NCI-H1092 (cell line): ENCODE measurements around the gene PNLIPRP3.

Source experiments
- DNase-seq: peaks from one replicate; lab custom pipeline; 2025; lab: John Stamatoyannopoulos, UW

PNLIPRP3 gene

GRCh38 chr10:116450861-116451260 lies 23.2 kb downstream of the PNLIPRP3 start:
- no peak for DNase-seq

DNA sequence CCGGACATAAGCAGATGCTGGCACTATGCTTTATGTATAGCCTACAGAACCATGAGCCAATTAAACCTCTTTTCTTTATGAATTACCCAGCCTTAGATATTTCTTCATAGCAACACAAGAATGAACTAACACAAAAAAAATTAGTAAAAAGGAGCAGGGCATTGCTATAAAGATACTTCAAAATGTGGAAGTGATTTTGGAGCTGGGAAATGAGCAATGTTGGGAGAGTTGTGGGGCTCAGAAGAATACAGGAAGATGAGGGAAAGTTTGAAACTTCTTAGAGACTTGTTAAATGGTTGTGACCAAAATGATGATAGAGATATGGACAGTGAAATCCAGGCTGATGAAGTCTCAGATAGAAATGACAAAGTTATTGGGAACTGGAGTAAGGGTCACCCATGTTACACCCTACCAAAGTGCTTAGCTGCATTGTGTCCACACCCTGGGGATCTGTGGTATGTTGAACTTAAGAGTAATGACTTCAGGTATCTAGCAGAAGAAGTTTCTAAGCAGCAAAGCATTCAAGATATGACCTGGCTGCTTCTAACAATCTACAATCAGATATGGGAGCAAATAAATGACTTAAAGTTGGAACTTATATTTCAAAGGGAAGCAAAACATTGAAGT lies 24.2 kb downstream of the PNLIPRP3 start:
- DNase-seq = no peak

- no peak for DNase-seq
Measured at GRCh38 chr10:116452338-116452720, 24.7 kb downstream of the PNLIPRP3 start.

DNA sequence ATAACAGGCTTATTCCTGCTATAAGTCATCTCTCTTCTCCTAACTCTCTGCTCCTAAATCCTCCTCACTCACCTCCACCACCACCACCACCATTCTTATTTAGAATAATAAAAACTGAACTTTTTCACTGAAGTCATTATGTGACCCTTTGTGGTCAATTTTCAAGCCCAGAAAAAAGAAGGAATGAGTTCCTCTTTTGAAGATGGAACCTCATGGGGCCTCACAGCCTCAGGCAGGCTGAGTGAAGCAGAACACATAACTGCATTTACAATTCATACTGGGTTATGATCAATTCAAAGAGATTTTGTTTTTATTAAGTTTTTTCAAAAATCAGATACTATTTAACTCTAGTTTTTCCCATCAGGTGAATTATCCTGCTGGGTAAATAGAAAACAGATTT lies 29.8 kb downstream of the PNLIPRP3 start:
- no peak for DNase-seq

DNA sequence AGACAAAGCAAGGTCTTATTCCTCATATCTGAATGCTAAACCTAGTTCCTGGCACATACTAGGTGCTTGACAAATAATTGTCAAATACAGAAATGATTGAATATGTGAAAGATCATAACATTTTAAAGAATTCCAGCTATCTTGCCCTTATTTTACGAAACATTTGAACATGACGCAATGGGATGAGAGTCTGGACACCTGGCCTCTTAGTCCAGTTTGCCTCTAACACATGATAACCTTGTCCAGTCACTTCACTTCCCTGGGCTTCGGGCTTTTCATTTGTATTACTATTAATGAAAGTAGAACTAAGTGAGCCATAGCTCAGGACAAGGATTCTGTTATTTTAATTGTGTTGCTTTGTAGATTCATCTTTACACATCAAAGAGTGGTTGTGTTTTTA lies 32.6 kb downstream of the PNLIPRP3 start:
- no peak for DNase-seq

DNA sequence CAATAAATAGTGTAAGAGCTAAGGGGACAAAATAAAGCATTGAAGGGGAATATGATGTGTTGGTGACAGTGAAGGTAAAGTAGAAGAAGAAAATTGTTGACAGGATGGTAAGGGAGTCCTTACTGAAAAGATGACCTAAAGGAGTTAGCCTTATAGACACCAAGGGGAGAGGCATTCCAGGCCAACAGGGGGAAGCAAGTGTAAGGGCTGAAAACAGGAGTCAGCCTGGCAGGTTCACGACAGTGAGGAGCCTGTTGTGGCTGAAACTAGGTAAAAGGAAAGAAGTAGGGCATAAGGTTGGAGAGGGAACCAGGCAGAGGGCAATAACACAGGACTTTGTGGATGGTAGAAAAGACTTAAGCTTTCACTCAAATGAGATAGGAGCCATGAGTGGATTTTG lies 34.0 kb downstream of the PNLIPRP3 start:
- DNase-seq = no peak

- no peak for DNase-seq
Measured at GRCh38 chr10:116464257-116464656, 36.6 kb downstream of the PNLIPRP3 start.

DNA sequence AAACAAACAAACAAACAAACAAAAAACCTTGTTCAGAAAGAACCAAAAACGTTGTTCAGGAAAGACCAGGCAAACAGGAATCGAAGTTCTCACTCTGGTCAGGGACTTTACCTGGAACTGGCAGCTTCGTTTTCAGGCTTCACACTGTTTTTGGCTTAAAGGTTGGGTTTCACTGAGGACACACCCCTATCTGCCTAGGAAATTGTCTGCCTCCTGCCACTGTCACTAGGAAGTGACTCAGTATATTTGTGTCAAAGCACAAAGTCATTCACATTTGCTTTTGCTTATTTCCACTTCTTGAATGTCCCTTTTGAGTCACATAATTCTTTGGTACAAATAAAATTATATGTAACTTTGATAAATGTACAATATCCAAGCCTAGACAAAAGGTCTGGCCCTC lies 37.9 kb downstream of the PNLIPRP3 start:
- DNase-seq = no peak

DNA sequence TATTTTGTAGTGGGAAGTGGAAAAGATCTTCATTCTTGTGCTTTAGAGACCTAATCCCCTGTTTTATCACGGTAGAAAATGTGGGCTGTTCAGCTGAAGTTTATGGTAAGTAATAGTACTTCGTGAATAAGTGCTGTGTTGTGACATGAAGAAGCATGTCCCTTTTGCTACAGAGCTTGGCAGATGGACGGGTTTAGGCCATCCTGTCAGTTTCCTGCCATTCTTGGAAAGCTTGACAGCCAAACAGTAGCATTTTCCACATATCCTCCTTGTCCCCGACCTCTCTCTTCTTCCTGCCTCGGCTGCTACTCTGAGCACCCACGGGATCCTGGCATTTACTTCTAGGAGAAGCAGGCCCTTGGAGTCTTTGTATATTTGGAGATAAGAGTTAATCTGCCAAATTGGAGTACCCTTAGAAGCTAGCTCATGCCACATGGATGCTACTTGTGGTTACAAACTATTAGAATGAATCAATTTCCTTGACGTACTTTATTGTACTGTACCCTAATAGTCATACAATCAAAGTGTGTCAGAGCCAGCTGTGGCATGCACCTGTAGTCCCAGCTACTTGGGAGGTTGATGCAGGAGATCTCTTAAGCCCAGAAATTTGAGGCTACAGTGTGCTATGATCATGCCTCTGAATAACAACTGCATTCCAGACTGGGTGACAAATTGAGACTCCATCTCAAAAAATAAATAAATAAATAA lies 39.2 kb downstream of the PNLIPRP3 start:
- DNase-seq = no peak

GRCh38 chr10:116469437-116469836 lies 41.8 kb downstream of the PNLIPRP3 start:
- no peak for DNase-seq

GRCh38 chr10:116470071-116470470 lies 42.4 kb downstream of the PNLIPRP3 start:
- DNase-seq = no peak

DNA sequence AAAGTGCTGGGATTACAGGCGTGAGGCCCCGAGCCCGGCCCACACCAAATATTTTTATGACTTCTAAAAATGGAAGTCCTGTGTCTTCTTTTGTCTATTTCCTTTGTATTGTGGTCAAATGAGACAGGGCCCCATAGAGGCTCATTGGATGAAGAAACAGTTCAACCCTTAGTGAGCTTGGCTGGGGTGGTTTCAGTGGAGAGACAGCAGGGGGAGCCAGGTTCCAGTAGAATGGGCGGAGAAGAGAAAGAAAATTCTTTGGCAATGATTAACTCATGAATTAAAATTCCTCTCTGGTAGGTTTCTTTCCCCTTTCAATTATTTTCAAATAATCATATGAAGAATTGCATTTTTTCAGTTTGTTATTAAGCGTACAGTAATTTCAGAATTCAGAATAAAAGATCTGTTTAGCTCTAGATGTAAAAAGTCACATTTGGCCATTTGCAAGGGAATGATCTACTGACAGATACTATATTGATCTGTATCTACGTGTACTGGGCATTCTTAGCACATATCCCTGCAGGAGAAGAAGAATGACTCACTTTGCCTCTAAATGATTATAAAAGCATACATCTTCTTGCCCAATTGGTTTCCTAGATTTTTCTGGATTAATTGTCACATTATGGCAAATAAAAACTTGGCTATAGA lies 43.2 kb downstream of the PNLIPRP3 start:
- DNase-seq = no peak

DNA sequence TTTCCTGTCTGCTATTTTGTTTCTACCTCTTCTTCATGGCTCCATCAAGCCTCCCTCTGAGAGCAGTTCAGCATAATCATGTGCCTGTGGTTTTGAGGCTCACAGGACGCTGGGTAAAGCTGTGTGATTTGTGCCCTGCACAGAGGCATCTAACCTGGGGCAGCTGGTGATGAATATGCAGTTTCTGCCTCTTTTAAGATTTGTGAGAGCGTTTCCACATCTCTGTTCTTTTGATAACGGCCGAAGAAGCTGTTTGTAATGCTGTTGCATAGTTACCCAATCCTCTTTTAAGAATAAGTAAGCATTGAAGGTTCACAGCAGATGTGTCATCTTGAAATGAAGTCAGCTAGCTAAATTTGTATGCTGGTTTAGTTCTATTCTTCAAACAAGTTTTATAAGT lies 45.2 kb downstream of the PNLIPRP3 start:
- no peak for DNase-seq

DNA sequence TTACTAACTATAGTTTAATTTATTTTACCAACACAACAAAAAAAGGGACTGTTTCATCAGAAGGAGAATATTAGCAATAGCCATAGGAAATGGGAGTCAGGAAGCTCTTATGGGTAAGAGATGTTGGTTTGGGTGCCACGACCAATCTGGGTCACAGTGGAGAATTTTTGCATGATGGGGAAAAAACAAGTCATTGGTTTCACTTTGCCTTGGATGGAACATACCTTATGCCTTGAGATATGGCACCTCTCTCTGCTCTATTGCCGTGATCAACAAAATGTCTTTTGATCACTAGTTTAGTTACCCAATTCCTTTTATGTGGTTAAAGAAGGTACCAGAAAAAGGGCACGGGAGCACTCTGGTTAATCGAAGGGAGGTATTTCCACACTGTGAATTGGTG lies 48.2 kb downstream of the PNLIPRP3 start:
- no peak for DNase-seq

GRCh38 chr10:116476461-116476860 lies 48.8 kb downstream of the PNLIPRP3 start:
- no peak for DNase-seq

DNA sequence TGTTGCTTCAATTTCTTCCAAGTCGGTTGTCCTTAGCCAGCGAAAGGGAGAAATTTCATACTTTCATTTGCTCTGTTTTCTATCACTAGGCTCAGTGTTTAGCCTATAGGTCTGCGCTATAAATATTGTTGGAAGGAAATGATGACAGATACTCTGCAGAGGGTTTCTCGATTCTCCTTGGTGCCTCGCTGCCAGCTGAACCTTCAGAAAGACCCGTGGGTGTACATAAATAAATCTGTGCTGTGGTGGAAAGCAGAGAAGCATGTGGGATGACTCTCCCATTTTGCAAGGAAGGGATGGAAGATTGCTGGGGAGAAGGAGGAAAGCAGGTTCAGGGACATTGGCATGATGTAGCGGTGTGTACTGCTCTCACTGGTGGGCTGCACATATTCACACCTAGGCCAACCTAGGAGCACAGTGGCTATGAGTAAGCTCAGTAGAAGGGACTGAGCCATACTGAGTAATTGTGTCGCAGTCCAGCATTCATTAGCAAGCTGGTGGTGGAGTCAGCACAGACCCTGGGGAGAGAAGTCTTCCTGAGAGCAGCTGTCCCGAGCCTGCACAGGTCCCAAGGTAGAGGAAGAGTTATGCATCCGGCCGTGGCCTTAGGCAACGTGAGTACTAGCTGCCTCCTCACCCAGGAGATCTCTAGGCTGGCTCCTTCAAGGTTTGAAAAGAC lies 50.5 kb downstream of the PNLIPRP3 start:
- DNase-seq = no peak

DNA sequence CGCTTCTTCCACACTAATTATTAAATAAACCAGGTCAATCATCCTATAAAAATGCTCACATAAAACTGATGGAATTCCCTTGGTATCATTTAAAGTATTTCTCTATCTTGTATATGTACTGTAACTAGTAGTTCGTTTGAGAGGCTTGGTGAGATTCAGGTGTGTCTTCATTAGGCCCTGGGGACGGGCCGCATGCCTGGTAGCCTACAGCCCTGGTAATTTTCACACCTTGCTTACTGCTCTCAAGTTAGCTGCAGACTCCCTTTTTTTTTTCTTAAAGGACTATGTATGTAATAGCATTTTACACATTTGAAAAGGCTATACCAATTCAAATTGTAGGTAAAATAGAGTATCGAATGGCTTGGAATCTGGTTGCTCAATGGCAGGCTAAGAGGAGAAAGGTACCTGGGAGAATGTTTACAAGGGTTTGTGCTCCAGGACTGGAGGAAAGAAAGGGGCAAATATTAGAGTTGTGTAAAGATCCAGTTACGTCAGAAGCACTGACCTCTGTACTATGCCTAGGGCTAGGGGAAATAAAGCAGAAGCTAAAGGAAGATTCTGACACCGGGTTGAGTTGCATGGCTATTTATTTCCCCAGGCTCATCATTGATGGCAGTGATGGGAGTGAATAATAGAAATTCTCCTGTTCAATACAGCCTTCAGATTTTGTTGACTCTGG lies 59.3 kb downstream of the PNLIPRP3 start:
- DNase-seq = no peak

DNA sequence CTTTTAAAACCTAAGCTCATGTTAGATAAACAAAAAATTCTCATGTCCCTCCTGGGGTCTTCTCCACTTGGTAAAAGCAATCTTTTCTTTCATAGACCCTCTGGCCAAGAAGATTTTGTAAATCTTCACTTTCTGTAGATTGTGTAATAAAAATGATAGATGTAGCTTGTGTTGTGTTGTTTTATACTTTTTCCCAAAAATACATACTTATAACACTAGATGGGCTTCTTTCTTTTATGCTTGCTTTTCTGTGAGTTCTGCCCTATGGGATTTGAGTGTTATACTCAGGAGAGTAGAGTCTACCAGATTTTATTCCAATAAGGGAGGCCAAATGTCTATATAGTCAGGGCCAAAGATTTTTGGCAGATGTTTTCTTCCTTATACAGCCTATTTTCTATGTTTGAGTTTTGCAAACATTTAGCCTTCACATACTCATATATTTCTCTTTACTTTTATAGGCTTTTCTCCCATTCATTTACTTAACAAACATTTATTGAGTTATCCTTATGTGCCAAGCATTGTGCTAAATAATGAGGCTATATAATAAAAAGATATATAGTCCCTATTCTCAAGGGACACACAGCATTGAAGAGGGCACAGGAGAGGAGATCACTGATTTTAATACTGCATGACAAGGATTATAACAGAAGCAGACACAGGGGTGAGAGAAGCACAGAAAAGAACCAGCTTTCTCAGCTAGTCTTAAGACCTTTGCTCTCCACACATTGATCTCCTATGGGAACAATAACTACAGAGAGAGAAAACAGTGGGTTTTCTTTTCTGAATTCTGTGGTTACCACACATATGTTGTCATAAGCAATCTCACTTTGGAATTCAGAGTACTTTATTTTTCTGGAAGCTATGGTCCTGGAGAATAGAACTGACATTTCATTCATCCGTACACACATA lies 60.1 kb downstream of the PNLIPRP3 start:
- DNase-seq = no peak

GRCh38 chr10:116489460-116489859 lies 61.8 kb downstream of the PNLIPRP3 start:
- no peak for DNase-seq

DNA sequence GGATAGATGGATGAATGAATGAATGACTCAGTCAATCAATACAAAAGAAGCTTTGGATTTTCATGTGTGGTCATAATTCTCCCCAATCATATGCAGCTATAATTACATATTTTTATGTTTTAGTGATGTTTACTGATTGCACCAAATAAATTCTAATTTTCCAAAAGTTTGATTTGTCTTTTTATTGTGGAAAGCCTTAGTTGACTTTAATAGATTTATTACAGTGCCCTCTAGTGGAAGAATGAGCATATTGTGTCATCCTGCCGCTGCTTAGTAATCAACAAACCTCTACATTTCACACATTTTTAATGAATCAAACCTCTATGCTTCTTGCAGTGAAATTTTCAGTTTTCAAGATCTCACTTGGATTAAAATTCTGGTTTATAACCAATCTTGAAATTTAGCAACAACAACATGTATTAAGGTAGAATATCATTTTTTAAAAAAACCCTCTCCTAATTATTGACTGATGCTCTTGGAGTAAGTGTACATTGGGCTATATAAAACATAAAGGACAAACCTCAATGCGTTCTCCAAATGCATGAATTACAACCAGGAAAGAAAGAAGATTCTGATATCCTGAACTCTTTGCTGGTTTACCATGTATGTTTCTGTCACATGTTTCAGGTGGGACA lies 62.5 kb downstream of the PNLIPRP3 start:
- DNase-seq = no peak

GRCh38 chr10:116504786-116505185 lies 77.1 kb downstream of the PNLIPRP3 start:
- DNase-seq = no peak
